GM12878 (cell line): ENCODE results near the gene ANHX. TPM values are rescaled to one million over a fixed set of nuclear protein-coding genes. Genes with fewer than 3 reads are reported as not detected.
A peak's percentile ranks its signal among the peaks of the same experiment; 100 is the strongest.

ENCODE experiments used
- CBFB ChIP-seq: IDR thresholded peaks from 2 replicates; pipeline ENCODE4 v1.6.1; 2016; ENCODE audit warnings: antibody characterized with exemption, low read depth
- CBX5 ChIP-seq: sonication (generic); IDR thresholded peaks from 2 replicates; pipeline ENCODE4 v1.6.1; 2016; ENCODE audit warnings: low read depth, moderate library complexity, mild to moderate bottlenecking, inconsistent platforms
- CREB1 ChIP-seq: IDR thresholded peaks from 2 replicates; pipeline ENCODE4 v1.6.1; 2012; ENCODE audit warnings: low read depth, mild to moderate bottlenecking, inconsistent platforms
- FOXM1 ChIP-seq: IDR thresholded peaks from 2 replicates; pipeline ENCODE4 v1.6.1; 2012; ENCODE audit warnings: low read depth, mild to moderate bottlenecking, inconsistent platforms, low read length, moderate library complexity
- KDM1A ChIP-seq: fragments of 200-600 bp; sonication (generic); IDR thresholded peaks from 2 replicates; pipeline ENCODE4 v1.6.1; 2016; ENCODE audit warnings: borderline replicate concordance
- LARP7 ChIP-seq: fragments of 450-650 bp; IDR thresholded peaks from 2 replicates; pipeline ENCODE4 v1.6.1; 2017; ENCODE audit warnings: mild to moderate bottlenecking
- MXI1 ChIP-seq: fragments of 150-350 bp; IDR thresholded peaks from 2 replicates; pipeline ENCODE4 v1.6.1; 2011; ENCODE audit warnings: low read depth, mild to moderate bottlenecking, inconsistent platforms, low read length, improper control_type of control experiment
- NR2C1 ChIP-seq: fragments of 450-650 bp; IDR thresholded peaks from 2 replicates; pipeline ENCODE4 v1.6.1; 2017; ENCODE audit warnings: antibody characterized with exemption, mild to moderate bottlenecking, moderate library complexity
- POLR2AphosphoS5 ChIP-seq: IDR thresholded peaks from 2 replicates; pipeline ENCODE4 v1.6.1; 2011; ENCODE audit warnings: mild to moderate bottlenecking, low read length, inconsistent platforms
- RAD51 ChIP-seq: fragments of 450-650 bp; IDR thresholded peaks from 2 replicates; pipeline ENCODE4 v1.6.1; 2016; ENCODE audit warnings: moderate library complexity, mild to moderate bottlenecking, inconsistent platforms
- RUNX3 ChIP-seq: IDR thresholded peaks from 2 replicates; pipeline ENCODE4 v1.6.1; 2012; ENCODE audit warnings: low read length, inconsistent platforms
- SMC3 ChIP-seq: IDR thresholded peaks from 2 replicates; pipeline ENCODE4 v1.6.1; 2011; ENCODE audit warnings: low read length, improper control_type of control experiment, borderline replicate concordance
- USF2 ChIP-seq: IDR thresholded peaks from 2 replicates; pipeline ENCODE4 v1.6.1; 2011; ENCODE audit warnings: low read depth, low read length, improper control_type of control experiment, borderline replicate concordance
- ZNF207 ChIP-seq: fragments of 450-650 bp; IDR thresholded peaks from 2 replicates; pipeline ENCODE4 v1.6.1; 2014; ENCODE audit warnings: antibody characterized with exemption, mild to moderate bottlenecking, borderline replicate concordance
- polyA plus RNA-seq, 11 experiments: library from polyadenylated mRNA; depleted of rRNA in 4 of 11; unstranded in 6 of 11; stranded (reverse) in 5 of 11; fragments of >200 nt; fragmentation: Nextera tagmentation in 4 of 11; fragmentation: Illumina TruSeq in 1 of 11; extraction: Ambion mirVana in 4 of 11; extraction: Trizol in 1 of 11; gene quantifications; 1 replicate in 1 of 11; 2 replicates in 10 of 11; pipeline versions ENCODE4 v1.2.1 to v1.2.3, GENCODE V29; 2011 to 2016; ENCODE audit warnings: inconsistent platforms in 2 of 11, missing spikeins in 2 of 11, low read depth in 1 of 11
- total RNA-seq, 4 experiments: library from RNA; depleted of rRNA in 3 of 4; stranded (reverse); fragments of >200 nt in 3 of 4; fragmentation: Illumina TruSeq in 1 of 4; extraction: Trizol in 1 of 4; gene quantifications; 2 replicates each; pipeline versions ENCODE4 v1.2.1 to v1.2.3, GENCODE V29; 2013 to 2021
- TF ChIP-seq, protein P1 (sequence below): fragments of 150-350 bp; IDR thresholded peaks from 2 replicates; pipeline ENCODE4 v1.6.1; 2016; ENCODE audit warnings: low read depth, low read length
- TF ChIP-seq, protein P2 (sequence below): fragments of 150-350 bp; IDR thresholded peaks from 2 replicates; pipeline ENCODE4 v1.6.1; 2014; ENCODE audit warnings: mild to moderate bottlenecking, low read depth, low read length
- TF ChIP-seq, protein P3 (sequence below): fragments of 450-650 bp; IDR thresholded peaks from 2 replicates; pipeline ENCODE4 v1.6.1; 2017; ENCODE audit warnings: mild to moderate bottlenecking
- TF ChIP-seq, protein P4 (sequence below): fragments of 450-650 bp; IDR thresholded peaks from 2 replicates; pipeline ENCODE4 v1.6.1; 2017; ENCODE audit warnings: mild to moderate bottlenecking, moderate library complexity

ANHX gene
- total and polyA plus RNA-seq, 10 of the 15 experiments (the other 5 are each of a cell fraction or from before 2014, with no cell fraction given) = not detected

DNA sequence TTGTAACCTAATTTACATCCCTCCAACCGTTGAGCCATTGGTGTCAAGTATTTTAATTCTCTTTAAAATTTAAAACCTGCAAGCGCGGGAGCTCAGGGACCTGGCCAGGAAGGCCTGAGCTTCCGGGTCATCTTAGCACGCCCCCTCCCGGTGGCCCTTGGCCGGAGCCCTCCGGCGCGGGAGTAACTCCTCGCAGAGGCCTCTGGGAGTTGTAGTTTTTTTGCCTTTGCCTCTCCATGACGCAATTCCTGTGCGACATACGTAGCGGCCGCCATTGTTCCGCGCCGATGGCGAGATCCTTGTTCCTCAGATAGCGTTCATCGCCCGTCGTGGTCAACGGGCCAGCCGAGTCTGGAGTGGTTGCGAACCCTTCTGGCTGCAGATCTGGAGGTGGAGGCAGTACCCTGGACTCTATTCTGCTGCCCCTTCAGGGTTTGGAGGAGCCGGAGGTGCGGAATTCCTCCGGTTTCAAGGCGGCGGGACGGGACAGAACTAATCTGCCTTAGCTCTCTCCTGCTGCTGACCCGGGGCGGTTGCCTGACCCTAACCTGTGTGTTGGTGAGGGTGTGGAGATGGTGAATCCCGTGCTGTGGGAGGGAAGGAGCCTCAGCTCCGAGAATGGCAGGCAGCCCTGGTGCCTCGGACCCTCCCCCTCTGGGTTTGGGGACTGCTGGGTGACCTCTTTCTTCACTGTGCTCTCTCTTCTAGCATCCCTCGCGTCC lies 54.3 kb downstream of the ANHX start, which contains the start of gene ZNF268 (continued):
- peak; percentile 77 for TF ChIP-seq MXI1
- TF ChIP-seq, protein P1, sequence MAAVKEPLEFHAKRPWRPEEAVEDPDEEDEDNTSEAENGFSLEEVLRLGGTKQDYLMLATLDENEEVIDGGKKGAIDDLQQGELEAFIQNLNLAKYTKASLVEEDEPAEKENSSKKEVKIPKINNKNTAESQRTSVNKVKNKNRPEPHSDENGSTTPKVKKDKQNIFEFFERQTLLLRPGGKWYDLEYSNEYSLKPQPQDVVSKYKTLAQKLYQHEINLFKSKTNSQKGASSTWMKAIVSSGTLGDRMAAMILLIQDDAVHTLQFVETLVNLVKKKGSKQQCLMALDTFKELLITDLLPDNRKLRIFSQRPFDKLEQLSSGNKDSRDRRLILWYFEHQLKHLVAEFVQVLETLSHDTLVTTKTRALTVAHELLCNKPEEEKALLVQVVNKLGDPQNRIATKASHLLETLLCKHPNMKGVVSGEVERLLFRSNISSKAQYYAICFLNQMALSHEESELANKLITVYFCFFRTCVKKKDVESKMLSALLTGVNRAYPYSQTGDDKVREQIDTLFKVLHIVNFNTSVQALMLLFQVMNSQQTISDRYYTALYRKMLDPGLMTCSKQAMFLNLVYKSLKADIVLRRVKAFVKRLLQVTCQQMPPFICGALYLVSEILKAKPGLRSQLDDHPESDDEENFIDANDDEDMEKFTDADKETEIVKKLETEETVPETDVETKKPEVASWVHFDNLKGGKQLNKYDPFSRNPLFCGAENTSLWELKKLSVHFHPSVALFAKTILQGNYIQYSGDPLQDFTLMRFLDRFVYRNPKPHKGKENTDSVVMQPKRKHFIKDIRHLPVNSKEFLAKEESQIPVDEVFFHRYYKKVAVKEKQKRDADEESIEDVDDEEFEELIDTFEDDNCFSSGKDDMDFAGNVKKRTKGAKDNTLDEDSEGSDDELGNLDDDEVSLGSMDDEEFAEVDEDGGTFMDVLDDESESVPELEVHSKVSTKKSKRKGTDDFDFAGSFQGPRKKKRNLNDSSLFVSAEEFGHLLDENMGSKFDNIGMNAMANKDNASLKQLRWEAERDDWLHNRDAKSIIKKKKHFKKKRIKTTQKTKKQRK = no peak
- TF ChIP-seq KDM1A = no peak
- peak; percentile 95 for TF ChIP-seq NR2C1
- TF ChIP-seq CBX5 = peak; percentile 85; the same call in 1 of the 2 replicates
- TF ChIP-seq CBFB = peak; percentile 56; the same call in 1 of the 2 replicates
- TF ChIP-seq USF2 = no peak; the same call in 1 of the 2 replicates
- peak; percentile 61 for TF ChIP-seq SMC3
- TF ChIP-seq CREB1 = peak; percentile 99
- TF ChIP-seq RAD51 = no peak
- TF ChIP-seq, protein P2, sequence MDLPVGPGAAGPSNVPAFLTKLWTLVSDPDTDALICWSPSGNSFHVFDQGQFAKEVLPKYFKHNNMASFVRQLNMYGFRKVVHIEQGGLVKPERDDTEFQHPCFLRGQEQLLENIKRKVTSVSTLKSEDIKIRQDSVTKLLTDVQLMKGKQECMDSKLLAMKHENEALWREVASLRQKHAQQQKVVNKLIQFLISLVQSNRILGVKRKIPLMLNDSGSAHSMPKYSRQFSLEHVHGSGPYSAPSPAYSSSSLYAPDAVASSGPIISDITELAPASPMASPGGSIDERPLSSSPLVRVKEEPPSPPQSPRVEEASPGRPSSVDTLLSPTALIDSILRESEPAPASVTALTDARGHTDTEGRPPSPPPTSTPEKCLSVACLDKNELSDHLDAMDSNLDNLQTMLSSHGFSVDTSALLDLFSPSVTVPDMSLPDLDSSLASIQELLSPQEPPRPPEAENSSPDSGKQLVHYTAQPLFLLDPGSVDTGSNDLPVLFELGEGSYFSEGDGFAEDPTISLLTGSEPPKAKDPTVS = peak; percentile 57; the same call in 1 of the 2 replicates
- peak; percentile 89 for TF ChIP-seq POLR2AphosphoS5
- TF ChIP-seq, protein P3, sequence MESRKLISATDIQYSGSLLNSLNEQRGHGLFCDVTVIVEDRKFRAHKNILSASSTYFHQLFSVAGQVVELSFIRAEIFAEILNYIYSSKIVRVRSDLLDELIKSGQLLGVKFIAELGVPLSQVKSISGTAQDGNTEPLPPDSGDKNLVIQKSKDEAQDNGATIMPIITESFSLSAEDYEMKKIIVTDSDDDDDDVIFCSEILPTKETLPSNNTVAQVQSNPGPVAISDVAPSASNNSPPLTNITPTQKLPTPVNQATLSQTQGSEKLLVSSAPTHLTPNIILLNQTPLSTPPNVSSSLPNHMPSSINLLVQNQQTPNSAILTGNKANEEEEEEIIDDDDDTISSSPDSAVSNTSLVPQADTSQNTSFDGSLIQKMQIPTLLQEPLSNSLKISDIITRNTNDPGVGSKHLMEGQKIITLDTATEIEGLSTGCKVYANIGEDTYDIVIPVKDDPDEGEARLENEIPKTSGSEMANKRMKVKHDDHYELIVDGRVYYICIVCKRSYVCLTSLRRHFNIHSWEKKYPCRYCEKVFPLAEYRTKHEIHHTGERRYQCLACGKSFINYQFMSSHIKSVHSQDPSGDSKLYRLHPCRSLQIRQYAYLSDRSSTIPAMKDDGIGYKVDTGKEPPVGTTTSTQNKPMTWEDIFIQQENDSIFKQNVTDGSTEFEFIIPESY = peak; percentile 54; the same call in 1 of the 2 replicates
- TF ChIP-seq LARP7 = peak; percentile 60; the same call in 1 of the 2 replicates
- 0 out of 2 replicates have a peak, but pooled peaks have one; percentile 29 for TF ChIP-seq FOXM1
- TF ChIP-seq ZNF207 = peak; percentile 46; the same call in 1 of the 2 replicates
- peak; percentile 58; the same call in 1 of the 2 replicates for TF ChIP-seq RUNX3
- TF ChIP-seq, protein P4, sequence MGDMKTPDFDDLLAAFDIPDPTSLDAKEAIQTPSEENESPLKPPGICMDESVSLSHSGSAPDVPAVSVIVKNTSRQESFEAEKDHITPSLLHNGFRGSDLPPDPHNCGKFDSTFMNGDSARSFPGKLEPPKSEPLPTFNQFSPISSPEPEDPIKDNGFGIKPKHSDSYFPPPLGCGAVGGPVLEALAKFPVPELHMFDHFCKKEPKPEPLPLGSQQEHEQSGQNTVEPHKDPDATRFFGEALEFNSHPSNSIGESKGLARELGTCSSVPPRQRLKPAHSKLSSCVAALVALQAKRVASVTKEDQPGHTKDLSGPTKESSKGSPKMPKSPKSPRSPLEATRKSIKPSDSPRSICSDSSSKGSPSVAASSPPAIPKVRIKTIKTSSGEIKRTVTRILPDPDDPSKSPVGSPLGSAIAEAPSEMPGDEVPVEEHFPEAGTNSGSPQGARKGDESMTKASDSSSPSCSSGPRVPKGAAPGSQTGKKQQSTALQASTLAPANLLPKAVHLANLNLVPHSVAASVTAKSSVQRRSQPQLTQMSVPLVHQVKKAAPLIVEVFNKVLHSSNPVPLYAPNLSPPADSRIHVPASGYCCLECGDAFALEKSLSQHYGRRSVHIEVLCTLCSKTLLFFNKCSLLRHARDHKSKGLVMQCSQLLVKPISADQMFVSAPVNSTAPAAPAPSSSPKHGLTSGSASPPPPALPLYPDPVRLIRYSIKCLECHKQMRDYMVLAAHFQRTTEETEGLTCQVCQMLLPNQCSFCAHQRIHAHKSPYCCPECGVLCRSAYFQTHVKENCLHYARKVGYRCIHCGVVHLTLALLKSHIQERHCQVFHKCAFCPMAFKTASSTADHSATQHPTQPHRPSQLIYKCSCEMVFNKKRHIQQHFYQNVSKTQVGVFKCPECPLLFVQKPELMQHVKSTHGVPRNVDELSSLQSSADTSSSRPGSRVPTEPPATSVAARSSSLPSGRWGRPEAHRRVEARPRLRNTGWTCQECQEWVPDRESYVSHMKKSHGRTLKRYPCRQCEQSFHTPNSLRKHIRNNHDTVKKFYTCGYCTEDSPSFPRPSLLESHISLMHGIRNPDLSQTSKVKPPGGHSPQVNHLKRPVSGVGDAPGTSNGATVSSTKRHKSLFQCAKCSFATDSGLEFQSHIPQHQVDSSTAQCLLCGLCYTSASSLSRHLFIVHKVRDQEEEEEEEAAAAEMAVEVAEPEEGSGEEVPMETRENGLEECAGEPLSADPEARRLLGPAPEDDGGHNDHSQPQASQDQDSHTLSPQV = 0 out of 2 replicates have a peak, but pooled peaks have one; percentile 70
